ENCODE results near the gene SAP130.

Gene SAP130

GRCh38 chr2:127991742-127992141, 36.1 kb downstream of the SAP130 start:
- H3K27me3 ChIP-seq (ENCODE audit: control insufficient read depth, insufficient read depth, low read length): no peaks in the 10 kb centered on the region
- no peak overlapping the region for H3K27ac ChIP-seq (ENCODE audit: low read depth, low read length)
- H3K4me3 ChIP-seq (ENCODE audit: low read depth, low read length): no peak overlapping the region
- H3K36me3 ChIP-seq (ENCODE audit: control insufficient read depth, insufficient read depth, low read length): peaks cover 90% of the 10 kb centered on the region
- no peaks in the 10 kb centered on the region for H3K4me1 ChIP-seq (ENCODE audit: control insufficient read depth, insufficient read depth, low read length)
- H3K9me3 ChIP-seq (ENCODE audit: control insufficient read depth, insufficient read depth, low read depth, low read length): no peaks in the 10 kb centered on the region
- no peak overlapping the region for H3K9ac ChIP-seq (ENCODE audit: low read length)

GRCh38 chr2:127986548-127987079, 41.2 kb downstream of the SAP130 start:
- H3K4me1 ChIP-seq (ENCODE audit: control insufficient read depth, insufficient read depth, low read length): no peaks in the 10 kb centered on the region
- H3K9ac ChIP-seq (ENCODE audit: low read length): no peak overlapping the region
- peaks cover 93% of the 10 kb centered on the region for H3K36me3 ChIP-seq (ENCODE audit: control insufficient read depth, insufficient read depth, low read length)
- H3K4me3 ChIP-seq (ENCODE audit: low read depth, low read length): no peak overlapping the region
- no peaks in the 10 kb centered on the region for H3K9me3 ChIP-seq (ENCODE audit: control insufficient read depth, insufficient read depth, low read depth, low read length)
- no peak overlapping the region for H3K27ac ChIP-seq (ENCODE audit: low read depth, low read length)
- no peaks in the 10 kb centered on the region for H3K27me3 ChIP-seq (ENCODE audit: control insufficient read depth, insufficient read depth, low read length)

- Histone ChIP-seq H3K9ac (ENCODE audit: low read length) (no peak overlapping the region), H3K27me3 (ENCODE audit: control insufficient read depth, insufficient read depth, low read length) (no peaks in the 10 kb centered on the region), H3K4me3 (ENCODE audit: low read depth, low read length) (no peak overlapping the region), H3K36me3 (ENCODE audit: control insufficient read depth, insufficient read depth, low read length) (peaks cover 90% of the 10 kb centered on the region), H3K27ac (ENCODE audit: low read depth, low read length) (no peak overlapping the region), H3K9me3 (ENCODE audit: control insufficient read depth, insufficient read depth, low read depth, low read length) (no peaks in the 10 kb centered on the region), H3K4me1 (ENCODE audit: control insufficient read depth, insufficient read depth, low read length) (no peaks in the 10 kb centered on the region)
These were observed 42.1 kb downstream of the SAP130 start for GRCh38 chr2:127985735-127986134.

- Histone ChIP-seq H3K9me3 (ENCODE audit: control insufficient read depth, insufficient read depth, low read depth, low read length) (no peaks in the 10 kb centered on the region), H3K36me3 (ENCODE audit: control insufficient read depth, insufficient read depth, low read length) (peaks cover 90% of the 10 kb centered on the region), H3K4me1 (ENCODE audit: control insufficient read depth, insufficient read depth, low read length) (no peaks in the 10 kb centered on the region)
These were observed 42.7 kb downstream of the SAP130 start for GRCh38 chr2:127985026-127985734.

GRCh38 chr2:127984551-127984950, 43.3 kb downstream of the SAP130 start:
- no peak overlapping the region for H3K4me3 ChIP-seq (ENCODE audit: low read depth, low read length)
- no peaks in the 10 kb centered on the region for H3K27me3 ChIP-seq (ENCODE audit: control insufficient read depth, insufficient read depth, low read length)
- H3K9ac ChIP-seq (ENCODE audit: low read length): no peak overlapping the region
- peaks cover 87% of the 10 kb centered on the region for H3K36me3 ChIP-seq (ENCODE audit: control insufficient read depth, insufficient read depth, low read length)
- H3K9me3 ChIP-seq (ENCODE audit: control insufficient read depth, insufficient read depth, low read depth, low read length): no peaks in the 10 kb centered on the region
- no peak overlapping the region for H3K27ac ChIP-seq (ENCODE audit: low read depth, low read length)
- H3K4me1 ChIP-seq (ENCODE audit: control insufficient read depth, insufficient read depth, low read length): no peaks in the 10 kb centered on the region

More at GRCh38 chr2:127985026-127985734, 42.7 kb downstream of the SAP130 start:
- no peak overlapping the region for H3K27ac ChIP-seq (ENCODE audit: low read depth, low read length)
- H3K9ac ChIP-seq (ENCODE audit: low read length): no peak overlapping the region
- H3K27me3 ChIP-seq (ENCODE audit: control insufficient read depth, insufficient read depth, low read length): no peaks in the 10 kb centered on the region
- H3K4me3 ChIP-seq (ENCODE audit: low read depth, low read length): no peak overlapping the region

DNA sequence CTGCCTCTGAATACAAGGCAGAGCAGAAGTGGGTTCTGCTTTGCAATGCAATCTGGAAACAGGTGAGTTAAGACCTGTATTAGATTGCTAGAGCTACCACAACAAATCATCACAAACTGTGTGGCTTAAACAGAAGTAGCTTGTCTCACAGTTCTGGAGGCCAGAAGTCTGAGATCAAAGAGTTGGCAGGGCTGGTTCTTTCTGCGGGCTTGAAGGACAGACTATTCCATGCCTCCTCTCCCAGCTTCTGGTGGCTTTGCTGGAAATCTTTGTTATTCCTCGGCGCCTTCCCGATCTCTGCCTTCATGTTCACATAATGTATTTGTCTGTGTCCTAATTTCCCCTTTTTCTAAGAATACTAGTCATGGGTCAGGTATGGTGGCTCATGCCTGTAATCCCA, 58.4 kb downstream of the SAP130 start:
- no peak overlapping the region for H3K27ac ChIP-seq (ENCODE audit: low read depth, low read length)
- H3K4me3 ChIP-seq (ENCODE audit: low read depth, low read length): no peak overlapping the region
- H3K36me3 ChIP-seq (ENCODE audit: control insufficient read depth, insufficient read depth, low read length): peaks cover 59% of the 10 kb centered on the region
- no peaks in the 10 kb centered on the region for H3K4me1 ChIP-seq (ENCODE audit: control insufficient read depth, insufficient read depth, low read length)
- no peak overlapping the region for H3K9ac ChIP-seq (ENCODE audit: low read length)
- H3K27me3 ChIP-seq (ENCODE audit: control insufficient read depth, insufficient read depth, low read length): no peaks in the 10 kb centered on the region
- H3K9me3 ChIP-seq (ENCODE audit: control insufficient read depth, insufficient read depth, low read depth, low read length): no peaks in the 10 kb centered on the region

GRCh38 chr2:127968610-127969339, 59.1 kb downstream of the SAP130 start:
- no peak overlapping the region for H3K4me3 ChIP-seq (ENCODE audit: low read depth, low read length)
- H3K27ac ChIP-seq (ENCODE audit: low read depth, low read length): no peak overlapping the region
- peaks cover 58% of the 10 kb centered on the region for H3K36me3 ChIP-seq (ENCODE audit: control insufficient read depth, insufficient read depth, low read length)

GRCh38 chr2:127961729-127962128, 66.1 kb downstream of the SAP130 start:
- Histone ChIP-seq H3K36me3 (ENCODE audit: control insufficient read depth, insufficient read depth, low read length) (peaks cover 62% of the 10 kb centered on the region), H3K4me1 (ENCODE audit: control insufficient read depth, insufficient read depth, low read length) (no peaks in the 10 kb centered on the region), H3K27ac (ENCODE audit: low read depth, low read length) (no peak overlapping the region), H3K4me3 (ENCODE audit: low read depth, low read length) (no peak overlapping the region), H3K9me3 (ENCODE audit: control insufficient read depth, insufficient read depth, low read depth, low read length) (no peaks in the 10 kb centered on the region; the same call in 1 of the 2 replicates), H3K9ac (ENCODE audit: low read length) (no peak overlapping the region), H3K27me3 (ENCODE audit: control insufficient read depth, insufficient read depth, low read length) (no peaks in the 10 kb centered on the region)

More at GRCh38 chr2:127968610-127969339, 59.1 kb downstream of the SAP130 start:
- Histone ChIP-seq H3K9ac (ENCODE audit: low read length) (no peak overlapping the region), H3K4me1 (ENCODE audit: control insufficient read depth, insufficient read depth, low read length) (no peaks in the 10 kb centered on the region), H3K27me3 (ENCODE audit: control insufficient read depth, insufficient read depth, low read length) (no peaks in the 10 kb centered on the region), H3K9me3 (ENCODE audit: control insufficient read depth, insufficient read depth, low read depth, low read length) (no peaks in the 10 kb centered on the region; the same call in 1 of the 2 replicates)

DNA sequence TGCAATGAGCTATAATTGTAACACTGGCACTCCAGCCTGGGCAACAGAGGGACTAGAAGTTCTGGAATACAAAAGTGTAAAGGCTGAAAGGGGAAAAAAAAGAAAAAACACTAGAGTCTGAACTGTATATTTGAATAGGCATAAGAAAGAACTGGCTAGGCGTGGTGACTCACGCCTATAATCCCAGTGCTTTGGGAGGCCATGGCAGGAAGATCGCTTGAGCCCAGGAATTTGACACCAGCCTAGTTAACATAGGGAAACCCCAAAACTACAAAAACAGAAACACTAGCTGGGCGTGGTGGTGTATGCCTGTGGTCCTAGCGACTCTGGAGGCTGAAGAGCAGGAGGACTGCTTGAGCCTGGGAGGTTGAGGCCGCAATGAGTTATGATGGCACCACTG, 70.6 kb downstream of the SAP130 start:
- H3K4me3 ChIP-seq (ENCODE audit: low read depth, low read length): no peak overlapping the region
- H3K4me1 ChIP-seq (ENCODE audit: control insufficient read depth, insufficient read depth, low read length): no peaks in the 10 kb centered on the region
- H3K9ac ChIP-seq (ENCODE audit: low read length): no peak overlapping the region
- H3K27me3 ChIP-seq (ENCODE audit: control insufficient read depth, insufficient read depth, low read length): no peaks in the 10 kb centered on the region
- H3K27ac ChIP-seq (ENCODE audit: low read depth, low read length): no peak overlapping the region
- H3K9me3 ChIP-seq (ENCODE audit: control insufficient read depth, insufficient read depth, low read depth, low read length): no peaks in the 10 kb centered on the region
- peaks cover 65% of the 10 kb centered on the region for H3K36me3 ChIP-seq (ENCODE audit: control insufficient read depth, insufficient read depth, low read length)

- H3K4me3 ChIP-seq (ENCODE audit: low read depth, low read length): no peak overlapping the region
- no peak overlapping the region for H3K9ac ChIP-seq (ENCODE audit: low read length)
- peaks cover 73% of the 10 kb centered on the region for H3K36me3 ChIP-seq (ENCODE audit: control insufficient read depth, insufficient read depth, low read length)
- H3K27ac ChIP-seq (ENCODE audit: low read depth, low read length): no peak overlapping the region
- H3K27me3 ChIP-seq (ENCODE audit: control insufficient read depth, insufficient read depth, low read length): no peaks in the 10 kb centered on the region
- H3K4me1 ChIP-seq (ENCODE audit: control insufficient read depth, insufficient read depth, low read length): no peaks in the 10 kb centered on the region
- no peaks in the 10 kb centered on the region for H3K9me3 ChIP-seq (ENCODE audit: control insufficient read depth, insufficient read depth, low read depth, low read length)
These were observed 73.0 kb downstream of the SAP130 start for GRCh38 chr2:127954857-127955256.

GRCh38 chr2:127953849-127954248, 74.0 kb downstream of the SAP130 start:
- Histone ChIP-seq H3K27me3 (ENCODE audit: control insufficient read depth, insufficient read depth, low read length) (no peaks in the 10 kb centered on the region), H3K4me1 (ENCODE audit: control insufficient read depth, insufficient read depth, low read length) (no peaks in the 10 kb centered on the region), H3K27ac (ENCODE audit: low read depth, low read length) (no peak overlapping the region), H3K4me3 (ENCODE audit: low read depth, low read length) (no peak overlapping the region), H3K36me3 (ENCODE audit: control insufficient read depth, insufficient read depth, low read length) (peaks cover 77% of the 10 kb centered on the region), H3K9me3 (ENCODE audit: control insufficient read depth, insufficient read depth, low read depth, low read length) (no peaks in the 10 kb centered on the region), H3K9ac (ENCODE audit: low read length) (no peak overlapping the region)

Data from HUES6 (cell line).